ENCODE measurements around the gene MLST8. TPM values are rescaled to one million over a fixed set of nuclear protein-coding genes. Genes with fewer than 3 reads are reported as not detected.
"Not testable (repeated sequence)": the region's sequence is repeated elsewhere in the genome, so short reads cannot be mapped to it uniquely, and the experiment has no call there.

The MLST8 gene
- total RNA-seq, 1 donor from 2014 or later, result 38.4 TPM

GRCh38 chr16:2189252-2189893, 15.9 kb upstream of the MLST8 start:
- intact Hi-C loops (cut with micrococcal nuclease), result no loop called here

GRCh38 chr16:2190002-2190658, 15.1 kb upstream of the MLST8 start:
- intact Hi-C loops (cut with micrococcal nuclease), result no loop called here

- intact Hi-C loops (cut with micrococcal nuclease), result no loop called here
These were observed 14.4 kb upstream of the MLST8 start for GRCh38 chr16:2190659-2191445.

GRCh38 chr16:2191446-2191706, 13.9 kb upstream of the MLST8 start:
- intact Hi-C loops (cut with micrococcal nuclease), result no loop called here

GRCh38 chr16:2194166-2194834, 11.0 kb upstream of the MLST8 start:
- intact Hi-C loops (cut with micrococcal nuclease), result loop anchor here (2.0 kb wide), 1 partner anchor 307 kb away; no protein-coding TSS in a partner anchor

- intact Hi-C loops (cut with micrococcal nuclease), result loop anchor here (2.0 kb wide), 1 partner anchor 306 kb away; no protein-coding TSS in a partner anchor
These were observed 10.4 kb upstream of the MLST8 start for GRCh38 chr16:2194852-2195321.

- intact Hi-C loops (cut with micrococcal nuclease), result loop anchor here (2.0 kb wide), 1 partner anchor 305 kb away; no protein-coding TSS in a partner anchor
These were observed 9.7 kb upstream of the MLST8 start for GRCh38 chr16:2195322-2196161.

- intact Hi-C loops (cut with micrococcal nuclease), result no loop called here
These were observed 8.9 kb upstream of the MLST8 start, which contains the start of gene CASKIN1 for GRCh38 chr16:2196162-2196980. Gene CASKIN1, minus strand, starts transcription at chr16:2196605. Its CDS starts 173 bp downstream, at chr16:2196432.

- intact Hi-C loops (cut with micrococcal nuclease), result no loop called here
These were observed 8.2 kb upstream of the MLST8 start for GRCh38 chr16:2196981-2197511.

- intact Hi-C loops (cut with micrococcal nuclease), result no loop called here
These were observed 7.5 kb upstream of the MLST8 start for GRCh38 chr16:2197765-2198164.

- intact Hi-C loops (cut with micrococcal nuclease), result no loop called here
These were observed 7.0 kb upstream of the MLST8 start for GRCh38 chr16:2198283-2198682.

GRCh38 chr16:2199095-2199494, 6.2 kb upstream of the MLST8 start:
- intact Hi-C loops (cut with micrococcal nuclease), result no loop called here

GRCh38 chr16:2199621-2200139, 5.6 kb upstream of the MLST8 start:
- intact Hi-C loops (cut with micrococcal nuclease), result no loop called here

- intact Hi-C loops (cut with micrococcal nuclease), result no loop called here
These were observed 4.9 kb upstream of the MLST8 start for GRCh38 chr16:2200313-2200712.

GRCh38 chr16:2203119-2203688, 2.0 kb upstream of the MLST8 start:
- intact Hi-C loops (cut with micrococcal nuclease), result not testable (repeated sequence)

- intact Hi-C loops (cut with micrococcal nuclease), result loop anchor here (5.0 kb wide), 1 partner anchor 47 kb away; the partner anchor contains the start of gene TRAF7
These were observed 694 bp upstream of the MLST8 start for GRCh38 chr16:2204416-2205103.

GRCh38 chr16:2205967-2206313, 686 bp downstream of the MLST8 start:
- intact Hi-C loops (cut with micrococcal nuclease), result loop anchor here (5.0 kb wide), 1 partner anchor 49 kb away; the partner anchor contains the start of gene TRAF7

GRCh38 chr16:2206420-2206779, 1.1 kb downstream of the MLST8 start:
- intact Hi-C loops (cut with micrococcal nuclease), result loop anchor here (5.0 kb wide), 1 partner anchor 49 kb away; the partner anchor contains the start of gene TRAF7

All from T-helper 2 cell treated with Interferon-gamma antibody and Interleukin-4, amounts not matched to agents 100 ng/mL and 5 ng/mL, for 36 hours (primary cell).